Vagina (tissue), 2 donors: ENCODE data around the gene NKX6-1. TPM values are rescaled to one million over a fixed set of nuclear protein-coding genes. Genes with fewer than 3 reads are reported as not detected.

Experiments
- DNase-seq, 2 donors: peaks; one replicate each; pipeline ENCODE4 v3.0.0-alpha.2; 2017; ENCODE audit errors: extremely low spot score in 2 of 2
- H3K27ac ChIP-seq: fragments of 200-600 bp; sonication (generic); one replicate; pipeline ENCODE4 v1.5.1; 2019
- H3K27me3 ChIP-seq: fragments of 200-600 bp; sonication (generic); one replicate; pipeline ENCODE4 v1.5.1; 2019
- H3K36me3 ChIP-seq, 2 donors: fragments of 200-600 bp; sonication (generic); one replicate each; pipeline ENCODE4 v1.5.1; 2017 to 2019
- H3K4me1 ChIP-seq: fragments of 200-600 bp; sonication (generic); one replicate; pipeline ENCODE4 v1.5.1; 2019
- H3K4me3 ChIP-seq, 2 donors: fragments of 200-600 bp; sonication (generic); 1 replicate in 1 of 2; 2 replicates in 1 of 2; pipeline ENCODE4 v1.5.1; 2016 to 2019
- H3K9me3 ChIP-seq: fragments of 200-600 bp; sonication (generic); one replicate; pipeline ENCODE4 v1.5.1; 2019
- CTCF ChIP-seq, 3 experiments: fragments of 450-650 bp in 2 of 3; fragments of 200-600 bp in 1 of 3; sonication (generic) in 1 of 3; IDR thresholded peaks; one replicate each; pipeline ENCODE4 v1.5.1; 2017 to 2019; ENCODE audit warnings: antibody characterized with exemption in 3 of 3, mild to moderate bottlenecking in 2 of 3, moderate library complexity in 2 of 3
- POLR2A ChIP-seq, 2 donors: fragments of 450-650 bp; IDR thresholded peaks; one replicate each; pipeline ENCODE4 v1.6.1; 2017; ENCODE audit warnings: antibody characterized with exemption in 2 of 2, mild to moderate bottlenecking in 2 of 2, moderate library complexity in 2 of 2
- POLR2AphosphoS5 ChIP-seq, 2 donors: sonication (generic); formaldehyde crosslinking; IDR thresholded peaks; one replicate each; pipeline ENCODE4 v1.9.0; 2017; ENCODE audit warnings: antibody characterized with exemption in 2 of 2, mild to moderate bottlenecking in 2 of 2, low read depth in 1 of 2; ENCODE audit not compliant: insufficient read depth in 1 of 2
- intact Hi-C: fragments of 100-400 bp; cut with DNase I; formaldehyde crosslinking; loops from one replicate; pipeline ENCODE4 v1.15.1; 2023
- small RNA-seq: library from RNA; depleted of rRNA; stranded (forward); fragments of <200 nt; gene quantifications from one replicate; pipeline ENCODE3, GENCODE V24; 2016
- total RNA-seq: library from RNA; depleted of rRNA; stranded (reverse); fragments of >200 nt; gene quantifications from one replicate; pipeline ENCODE4 v1.2.3, GENCODE V29; 2016

Gene NKX6-1
- total RNA-seq, 1 donor from 2014 or later: not detected

DNA sequence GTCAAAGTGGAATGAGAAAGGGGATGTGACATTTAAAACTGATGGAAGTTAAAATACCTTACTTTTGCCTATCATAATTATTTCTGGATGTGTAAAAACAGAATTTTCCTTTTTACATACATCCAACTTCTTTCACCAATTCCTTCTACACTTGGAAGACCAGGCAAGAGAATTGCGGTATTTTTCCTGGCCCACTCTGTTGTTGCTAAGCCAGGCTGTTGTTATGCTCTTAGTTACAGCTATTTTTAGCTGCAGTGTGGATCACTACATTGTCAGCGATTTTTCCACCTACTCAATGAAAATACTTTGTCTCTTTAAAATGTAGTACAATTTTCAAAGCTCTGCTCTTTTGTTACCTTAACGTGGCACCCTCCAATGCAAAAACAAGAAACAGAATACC, 43.4 kb downstream of the NKX6-1 start:
- Histone ChIP-seq H3K27me3 (no peaks in the 10 kb centered on the region), H3K27ac (no peak overlapping the region), H3K4me1 (no peaks in the 10 kb centered on the region), H3K4me3 (no peak overlapping the region), H3K9me3 (no peaks in the 10 kb centered on the region), H3K36me3 (no peaks in the 10 kb centered on the region)
- intact Hi-C loops: no loop called here
- TF ChIP-seq CTCF (IDR thresholded peaks at IDR 0.05): no peak
- no peak for TF ChIP-seq POLR2AphosphoS5 (IDR thresholded peaks at IDR 0.05; ENCODE audit: insufficient read depth in 1 of 2, low read depth in 1 of 2)
- TF ChIP-seq POLR2A (IDR thresholded peaks at IDR 0.05): no peak
- no peak for DNase-seq

- no peaks in the 10 kb centered on the region for H3K4me1 ChIP-seq
- no peaks in the 10 kb centered on the region for H3K27me3 ChIP-seq
- H3K4me3 ChIP-seq: no peak overlapping the region
- no peak for DNase-seq
- no peak for TF ChIP-seq POLR2AphosphoS5 (IDR thresholded peaks at IDR 0.05; ENCODE audit: insufficient read depth in 1 of 2, low read depth in 1 of 2)
- TF ChIP-seq CTCF (IDR thresholded peaks at IDR 0.05): no peak
- no peak for TF ChIP-seq POLR2A (IDR thresholded peaks at IDR 0.05)
- no peaks in the 10 kb centered on the region for H3K9me3 ChIP-seq
- intact Hi-C loops: no loop called here
- H3K36me3 ChIP-seq: no peaks in the 10 kb centered on the region
- no peak overlapping the region for H3K27ac ChIP-seq
Observed at GRCh38 chr4:84451546-84451945, 47.5 kb downstream of the NKX6-1 start.

GRCh38 chr4:84443523-84443922, 55.6 kb downstream of the NKX6-1 start:
- no peak overlapping the region for H3K4me3 ChIP-seq
- H3K9me3 ChIP-seq: no peaks in the 10 kb centered on the region
- H3K27me3 ChIP-seq: no peaks in the 10 kb centered on the region
- no peaks in the 10 kb centered on the region for H3K36me3 ChIP-seq
- no peaks in the 10 kb centered on the region for H3K4me1 ChIP-seq
- no peak for DNase-seq
- H3K27ac ChIP-seq: no peak overlapping the region
- intact Hi-C loops: no loop called here
- TF ChIP-seq POLR2A (IDR thresholded peaks at IDR 0.05) (no peak), CTCF (IDR thresholded peaks at IDR 0.05) (no peak), POLR2AphosphoS5 (IDR thresholded peaks at IDR 0.05; ENCODE audit: insufficient read depth in 1 of 2, low read depth in 1 of 2) (no peak)

DNA sequence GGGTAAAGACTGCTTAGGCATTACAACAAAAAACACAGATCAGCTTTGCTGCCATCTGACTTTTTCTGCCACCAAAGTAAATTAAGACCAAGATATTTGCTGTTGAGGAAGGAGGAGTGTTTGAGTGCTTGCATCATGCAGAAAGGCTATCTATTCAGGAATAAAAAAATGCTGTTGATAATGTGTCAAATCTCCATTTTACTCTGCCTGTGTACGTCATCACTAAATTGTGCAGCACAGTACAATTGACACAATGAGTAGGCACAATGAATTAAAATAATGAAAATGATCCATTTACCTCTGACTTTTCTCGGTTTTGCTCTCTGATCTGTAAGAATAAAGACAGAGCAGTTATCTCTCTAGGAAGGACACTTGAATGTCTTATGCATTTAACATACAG, 56.3 kb downstream of the NKX6-1 start:
- Histone ChIP-seq H3K9me3 (no peaks in the 10 kb centered on the region), H3K27me3 (no peaks in the 10 kb centered on the region), H3K4me3 (no peak overlapping the region), H3K36me3 (no peaks in the 10 kb centered on the region), H3K4me1 (no peaks in the 10 kb centered on the region), H3K27ac (no peak overlapping the region)
- DNase-seq: no peak
- TF ChIP-seq POLR2AphosphoS5 (IDR thresholded peaks at IDR 0.05; ENCODE audit: insufficient read depth in 1 of 2, low read depth in 1 of 2): no peak
- TF ChIP-seq POLR2A (IDR thresholded peaks at IDR 0.05): no peak
- no peak for TF ChIP-seq CTCF (IDR thresholded peaks at IDR 0.05)
- intact Hi-C loops: no loop called here

Small RNA genes lying within 50 kb of the gene (small RNA-seq; reads per million reads assigned to genes)
- not detected for gene RPL3P13

Other genes starting within 250 kb of the NKX6-1 start
- 8.8 TPM for gene CDS1, start 83.8 kb upstream of the NKX6-1 start, total RNA-seq